ENCODE results near the gene SCT. TPM values are rescaled to one million over a fixed set of nuclear protein-coding genes. Genes with fewer than 3 reads are reported as not detected.

The SCT gene
- total RNA-seq, 1 experiment from 2014 or later: not detected

DNA sequence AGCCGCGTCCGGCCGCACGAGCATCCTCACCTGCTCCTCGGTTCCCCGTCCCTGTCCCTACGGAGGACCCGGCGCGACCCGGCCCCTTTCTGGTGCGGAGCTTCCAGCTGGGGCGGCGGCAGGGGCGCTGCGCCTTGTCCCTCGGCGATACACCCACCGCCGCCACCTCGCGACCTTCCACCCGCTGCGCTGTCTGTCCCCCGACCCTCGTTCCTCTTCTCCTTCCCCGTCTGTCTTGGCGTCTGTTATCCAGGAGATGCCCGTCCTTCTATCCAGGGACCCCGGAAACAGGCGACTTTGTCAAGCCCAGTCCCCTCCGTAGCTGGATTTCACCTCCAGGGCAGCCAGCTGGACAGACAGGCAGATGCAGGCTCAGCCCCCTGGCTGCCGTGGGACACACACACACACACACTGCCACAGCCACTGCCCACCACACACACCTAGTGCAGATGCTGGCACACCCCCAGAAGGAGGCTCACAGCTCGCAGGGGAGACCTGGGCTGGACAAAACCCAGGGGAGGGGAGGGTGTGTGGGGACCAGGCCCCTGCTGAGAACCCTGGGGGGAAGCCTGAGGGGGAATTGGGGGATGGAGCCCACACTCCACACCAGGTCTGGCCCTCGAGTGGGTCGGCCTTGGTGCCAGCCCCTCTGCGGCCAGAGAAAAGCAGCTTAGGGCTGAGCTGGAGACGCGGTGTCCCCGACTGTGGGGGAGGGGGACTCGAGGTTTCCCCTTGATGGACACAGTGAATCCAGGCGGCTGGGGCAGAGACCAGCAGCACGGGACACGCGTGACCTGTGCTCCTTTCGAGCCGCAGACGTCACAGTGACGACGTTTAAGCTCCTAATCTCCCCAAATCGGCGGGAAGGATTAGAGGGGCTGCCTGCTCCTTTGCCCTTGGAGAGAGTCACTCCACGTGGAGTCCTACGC lies 10.9 kb upstream of the SCT start:
- BruUV-seq (replicated peaks): no TSS peak
- H3K27me3 ChIP-seq (replicated peaks; ENCODE audit: insufficient read depth, low read depth, low read length, poor library complexity): no peaks in the 10 kb centered on the region
- peak; percentile 40 for DNase-seq (ENCODE audit: low spot score)
- ChIA-PET CTCF (no interaction called here), POLR2A (ENCODE audit: low non-redundant PET) (no interaction called here)
- TF ChIP-seq, protein P1, sequence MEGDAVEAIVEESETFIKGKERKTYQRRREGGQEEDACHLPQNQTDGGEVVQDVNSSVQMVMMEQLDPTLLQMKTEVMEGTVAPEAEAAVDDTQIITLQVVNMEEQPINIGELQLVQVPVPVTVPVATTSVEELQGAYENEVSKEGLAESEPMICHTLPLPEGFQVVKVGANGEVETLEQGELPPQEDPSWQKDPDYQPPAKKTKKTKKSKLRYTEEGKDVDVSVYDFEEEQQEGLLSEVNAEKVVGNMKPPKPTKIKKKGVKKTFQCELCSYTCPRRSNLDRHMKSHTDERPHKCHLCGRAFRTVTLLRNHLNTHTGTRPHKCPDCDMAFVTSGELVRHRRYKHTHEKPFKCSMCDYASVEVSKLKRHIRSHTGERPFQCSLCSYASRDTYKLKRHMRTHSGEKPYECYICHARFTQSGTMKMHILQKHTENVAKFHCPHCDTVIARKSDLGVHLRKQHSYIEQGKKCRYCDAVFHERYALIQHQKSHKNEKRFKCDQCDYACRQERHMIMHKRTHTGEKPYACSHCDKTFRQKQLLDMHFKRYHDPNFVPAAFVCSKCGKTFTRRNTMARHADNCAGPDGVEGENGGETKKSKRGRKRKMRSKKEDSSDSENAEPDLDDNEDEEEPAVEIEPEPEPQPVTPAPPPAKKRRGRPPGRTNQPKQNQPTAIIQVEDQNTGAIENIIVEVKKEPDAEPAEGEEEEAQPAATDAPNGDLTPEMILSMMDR (conservative IDR thresholded peaks at IDR 0.05; ENCODE audit: low read depth, low read length): no peak
- no peak for TF ChIP-seq EZH2 (IDR thresholded peaks at IDR 0.05; ENCODE audit: borderline replicate concordance, low read depth, low read length, poor library complexity, severe bottlenecking)
- H3K36me3 ChIP-seq (ENCODE audit: insufficient read depth, low read length, poor library complexity, severe bottlenecking): no peaks in the 10 kb centered on the region
- H3K27ac ChIP-seq (ENCODE audit: low read depth, low read length, poor library complexity, severe bottlenecking): peak overlapping the region; percentile 82
- peaks cover 49% of the 10 kb centered on the region for H3K4me1 ChIP-seq (ENCODE audit: insufficient read depth, low read length, poor library complexity, severe bottlenecking)
- no peaks in the 10 kb centered on the region for H3K9me3 ChIP-seq (ENCODE audit: low read depth, low read length, poor library complexity, severe bottlenecking)
- intact Hi-C loops (cut with micrococcal nuclease; ENCODE audit: unreplicated experiment): no loop called here
- peak overlapping the region; percentile 15 for H3K4me3 ChIP-seq (ENCODE audit: low read depth, low read length, poor library complexity, severe bottlenecking)

DNA sequence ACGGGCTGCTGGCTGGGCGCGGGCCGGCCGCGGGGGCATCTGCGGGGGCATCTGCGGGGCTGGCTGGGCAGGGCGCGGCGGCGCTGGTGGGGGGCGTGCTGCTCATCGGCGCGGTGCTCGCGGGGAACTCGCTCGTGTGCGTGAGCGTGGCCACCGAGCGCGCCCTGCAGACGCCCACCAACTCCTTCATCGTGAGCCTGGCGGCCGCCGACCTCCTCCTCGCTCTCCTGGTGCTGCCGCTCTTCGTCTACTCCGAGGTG lies 10.3 kb upstream of the SCT start:
- POLR2A ChIA-PET (ENCODE audit: low non-redundant PET): no interaction called here
- BruUV-seq (replicated peaks): no TSS peak

DNA sequence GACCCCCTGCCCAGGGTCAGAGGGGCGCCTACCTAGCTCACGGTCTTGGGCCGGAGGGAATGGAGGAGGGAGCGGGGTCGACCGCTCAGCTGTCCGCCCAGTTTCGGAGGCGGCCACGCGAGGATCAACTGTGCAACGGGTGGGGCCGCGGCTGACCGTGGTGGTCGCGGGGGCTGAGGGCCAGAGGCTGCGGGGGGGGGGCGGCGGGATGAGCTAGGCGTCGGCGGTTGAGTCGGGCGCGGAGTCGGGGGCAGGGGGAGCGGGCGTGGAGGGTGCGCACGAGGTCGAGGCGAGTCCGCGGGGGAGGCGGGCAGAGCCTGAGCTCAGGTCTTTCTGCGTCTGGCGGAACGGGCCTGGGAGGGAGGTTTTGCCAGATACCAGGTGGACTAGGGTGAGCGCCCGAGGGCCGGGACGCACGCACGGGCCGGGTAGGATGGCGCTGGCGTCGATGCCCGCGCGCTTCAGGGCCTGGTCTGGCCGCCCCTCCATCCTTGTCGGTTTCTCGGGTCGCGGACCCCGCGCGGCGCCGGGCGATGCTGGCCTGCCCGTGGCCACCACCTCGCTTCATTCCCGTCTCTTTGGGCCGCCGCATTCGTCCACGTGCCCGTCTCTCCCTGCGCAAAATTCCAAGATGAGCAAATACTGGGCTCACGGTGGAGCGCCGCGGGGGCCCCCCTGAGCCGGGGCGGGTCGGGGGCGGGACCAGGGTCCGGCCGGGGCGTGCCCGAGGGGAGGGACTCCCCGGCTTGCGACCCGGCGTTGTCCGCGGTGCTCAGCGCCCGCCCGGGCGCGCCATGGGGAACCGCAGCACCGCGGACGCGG lies 9.7 kb upstream of the SCT start, which contains the start of gene DRD4:
DRD4 (plus strand) TSS at position 759 of the 822 bp plus-strand sequence; CDS start at position 795, 36 bp downstream.
- intact Hi-C loops (cut with micrococcal nuclease; ENCODE audit: unreplicated experiment): no loop called here
- ChIA-PET CTCF (no interaction called here), POLR2A (ENCODE audit: low non-redundant PET) (no interaction called here)
- peaks cover 40% of the 10 kb centered on the region for H3K4me1 ChIP-seq (ENCODE audit: insufficient read depth, low read length, poor library complexity, severe bottlenecking)
- H3K27me3 ChIP-seq (replicated peaks; ENCODE audit: insufficient read depth, low read depth, low read length, poor library complexity): no peaks in the 10 kb centered on the region
- BruUV-seq (replicated peaks): no TSS peak
- peak within 1 kb of the TSS; percentile 15 for H3K4me3 ChIP-seq (ENCODE audit: low read depth, low read length, poor library complexity, severe bottlenecking)
- H3K36me3 ChIP-seq (ENCODE audit: insufficient read depth, low read length, poor library complexity, severe bottlenecking): no peaks in the 10 kb centered on the region
- H3K9me3 ChIP-seq (ENCODE audit: low read depth, low read length, poor library complexity, severe bottlenecking): no peaks in the 10 kb centered on the region
- DNase-seq (ENCODE audit: low spot score): no peak
- peak within 1 kb of the TSS; percentile 82 for H3K27ac ChIP-seq (ENCODE audit: low read depth, low read length, poor library complexity, severe bottlenecking)
- TF ChIP-seq EZH2 (IDR thresholded peaks at IDR 0.05; ENCODE audit: borderline replicate concordance, low read depth, low read length, poor library complexity, severe bottlenecking): no peak
- TF ChIP-seq, protein P1 (conservative IDR thresholded peaks at IDR 0.05; ENCODE audit: low read depth, low read length): no peak

More for the DNA sequence above, 10.3 kb upstream of the SCT start:
- Histone ChIP-seq H3K27ac (ENCODE audit: low read depth, low read length, poor library complexity, severe bottlenecking) (no peak overlapping the region), H3K4me3 (ENCODE audit: low read depth, low read length, poor library complexity, severe bottlenecking) (peak overlapping the region; percentile 15), H3K36me3 (ENCODE audit: insufficient read depth, low read length, poor library complexity, severe bottlenecking) (no peaks in the 10 kb centered on the region), H3K27me3 (replicated peaks; ENCODE audit: insufficient read depth, low read depth, low read length, poor library complexity) (no peaks in the 10 kb centered on the region), H3K9me3 (ENCODE audit: low read depth, low read length, poor library complexity, severe bottlenecking) (no peaks in the 10 kb centered on the region), H3K4me1 (ENCODE audit: insufficient read depth, low read length, poor library complexity, severe bottlenecking) (peaks cover 45% of the 10 kb centered on the region)
- intact Hi-C loops (cut with micrococcal nuclease; ENCODE audit: unreplicated experiment): no loop called here
- CTCF ChIA-PET: no interaction called here
- no peak for DNase-seq (ENCODE audit: low spot score)
- TF ChIP-seq, protein P1 (conservative IDR thresholded peaks at IDR 0.05; ENCODE audit: low read depth, low read length): no peak
- TF ChIP-seq EZH2 (IDR thresholded peaks at IDR 0.05; ENCODE audit: borderline replicate concordance, low read depth, low read length, poor library complexity, severe bottlenecking): no peak
